Measurements from ENCODE around the gene RBMS1.

The RBMS1 gene

GRCh38 chr2:160363055-160363454 lies 130.6 kb downstream of the RBMS1 start:
- no CpG with 5 or more reads among the region's 4 CpGs for WGBS (ENCODE audit: insufficient coverage, insufficient read length)
- Histone ChIP-seq H3K4me1 (ENCODE audit: control insufficient read depth, insufficient read depth, low read length) (peaks cover 6% of the 10 kb centered on the region), H3K27me3 (ENCODE audit: control insufficient read depth, insufficient read depth, low read length) (no peaks in the 10 kb centered on the region), H3K36me3 (ENCODE audit: control insufficient read depth, insufficient read depth, low read length) (no peaks in the 10 kb centered on the region; the same call in 1 of the 2 replicates), H3K9me3 (ENCODE audit: control insufficient read depth, insufficient read depth, low read length) (no peaks in the 10 kb centered on the region), H3K27ac (ENCODE audit: low read length) (no peak overlapping the region), H3K4me3 (ENCODE audit: low read length) (no peak overlapping the region)
- DNase-seq (ENCODE audit: low read depth, low spot score): no peak

- no peaks in the 10 kb centered on the region for H3K9me3 ChIP-seq (ENCODE audit: control insufficient read depth, insufficient read depth, low read length)
- peaks cover 4% of the 10 kb centered on the region; the same call in 1 of the 2 replicates for H3K4me1 ChIP-seq (ENCODE audit: control insufficient read depth, insufficient read depth, low read length)
- H3K27me3 ChIP-seq (ENCODE audit: control insufficient read depth, insufficient read depth, low read length): no peaks in the 10 kb centered on the region
- no peak overlapping the region for H3K27ac ChIP-seq (ENCODE audit: low read length)
- no peak for DNase-seq (ENCODE audit: low read depth, low spot score)
- no peak overlapping the region for H3K4me3 ChIP-seq (ENCODE audit: low read length)
- WGBS (ENCODE audit: insufficient coverage, insufficient read length): no CpG with 5 or more reads among the region's 2 CpGs
- no peaks in the 10 kb centered on the region; the same call in 1 of the 2 replicates for H3K36me3 ChIP-seq (ENCODE audit: control insufficient read depth, insufficient read depth, low read length)
These were observed 131.1 kb downstream of the RBMS1 start for GRCh38 chr2:160362541-160362940.

GRCh38 chr2:160362018-160362417 lies 131.6 kb downstream of the RBMS1 start:
- no peak for DNase-seq (ENCODE audit: low read depth, low spot score)
- WGBS (ENCODE audit: insufficient coverage, insufficient read length): no CpG with 5 or more reads among the region's 4 CpGs
- H3K27ac ChIP-seq (ENCODE audit: low read length): no peak overlapping the region
- H3K9me3 ChIP-seq (ENCODE audit: control insufficient read depth, insufficient read depth, low read length): no peaks in the 10 kb centered on the region
- no peaks in the 10 kb centered on the region; the same call in 1 of the 2 replicates for H3K36me3 ChIP-seq (ENCODE audit: control insufficient read depth, insufficient read depth, low read length)
- H3K4me3 ChIP-seq (ENCODE audit: low read length): no peak overlapping the region
- no peaks in the 10 kb centered on the region for H3K27me3 ChIP-seq (ENCODE audit: control insufficient read depth, insufficient read depth, low read length)
- H3K4me1 ChIP-seq (ENCODE audit: control insufficient read depth, insufficient read depth, low read length): peaks cover 4% of the 10 kb centered on the region; the same call in 1 of the 2 replicates

- Histone ChIP-seq H3K4me3 (ENCODE audit: low read length) (no peak overlapping the region), H3K36me3 (ENCODE audit: control insufficient read depth, insufficient read depth, low read length) (no peaks in the 10 kb centered on the region; the same call in 1 of the 2 replicates), H3K27me3 (ENCODE audit: control insufficient read depth, insufficient read depth, low read length) (no peaks in the 10 kb centered on the region), H3K4me1 (ENCODE audit: control insufficient read depth, insufficient read depth, low read length) (peaks cover 3% of the 10 kb centered on the region; the same call in 1 of the 2 replicates), H3K9me3 (ENCODE audit: control insufficient read depth, insufficient read depth, low read length) (no peaks in the 10 kb centered on the region), H3K27ac (ENCODE audit: low read length) (no peak overlapping the region)
- WGBS (ENCODE audit: insufficient coverage, insufficient read length): no CpG with 5 or more reads among the region's 5 CpGs
- no peak for DNase-seq (ENCODE audit: low read depth, low spot score)
These were observed 133.4 kb downstream of the RBMS1 start for GRCh38 chr2:160360089-160360757.

- DNase-seq (ENCODE audit: low read depth, low spot score): no peak
These were observed 135.6 kb downstream of the RBMS1 start for GRCh38 chr2:160358046-160358445.

GRCh38 chr2:160356485-160356884 lies 137.1 kb downstream of the RBMS1 start:
- H3K27ac ChIP-seq (ENCODE audit: low read length): no peak overlapping the region
- H3K4me1 ChIP-seq (ENCODE audit: control insufficient read depth, insufficient read depth, low read length): peaks cover 3% of the 10 kb centered on the region; the same call in 1 of the 2 replicates
- no peak for DNase-seq (ENCODE audit: low read depth, low spot score)

More at GRCh38 chr2:160358046-160358445, 135.6 kb downstream of the RBMS1 start:
- Histone ChIP-seq H3K36me3 (ENCODE audit: control insufficient read depth, insufficient read depth, low read length) (no peaks in the 10 kb centered on the region), H3K27me3 (ENCODE audit: control insufficient read depth, insufficient read depth, low read length) (no peaks in the 10 kb centered on the region), H3K27ac (ENCODE audit: low read length) (no peak overlapping the region), H3K4me3 (ENCODE audit: low read length) (no peak overlapping the region), H3K9me3 (ENCODE audit: control insufficient read depth, insufficient read depth, low read length) (no peaks in the 10 kb centered on the region), H3K4me1 (ENCODE audit: control insufficient read depth, insufficient read depth, low read length) (peaks cover 3% of the 10 kb centered on the region; the same call in 1 of the 2 replicates)
- WGBS (ENCODE audit: insufficient coverage, insufficient read length): no CpG with 5 or more reads among the region's 5 CpGs

GRCh38 chr2:160355080-160355479 lies 138.5 kb downstream of the RBMS1 start:
- DNase-seq (ENCODE audit: low read depth, low spot score): no peak
- Histone ChIP-seq H3K4me3 (ENCODE audit: low read length) (no peak overlapping the region), H3K9me3 (ENCODE audit: control insufficient read depth, insufficient read depth, low read length) (no peaks in the 10 kb centered on the region), H3K27me3 (ENCODE audit: control insufficient read depth, insufficient read depth, low read length) (no peaks in the 10 kb centered on the region), H3K4me1 (ENCODE audit: control insufficient read depth, insufficient read depth, low read length) (no peaks in the 10 kb centered on the region), H3K36me3 (ENCODE audit: control insufficient read depth, insufficient read depth, low read length) (no peaks in the 10 kb centered on the region), H3K27ac (ENCODE audit: low read length) (no peak overlapping the region)
- WGBS (ENCODE audit: insufficient coverage, insufficient read length): no CpG with 5 or more reads among the region's 2 CpGs

More at GRCh38 chr2:160356485-160356884, 137.1 kb downstream of the RBMS1 start:
- Histone ChIP-seq H3K4me3 (ENCODE audit: low read length) (no peak overlapping the region), H3K36me3 (ENCODE audit: control insufficient read depth, insufficient read depth, low read length) (no peaks in the 10 kb centered on the region), H3K9me3 (ENCODE audit: control insufficient read depth, insufficient read depth, low read length) (no peaks in the 10 kb centered on the region), H3K27me3 (ENCODE audit: control insufficient read depth, insufficient read depth, low read length) (no peaks in the 10 kb centered on the region)
- no CpG with 5 or more reads among the region's 1 CpG for whole genome bisulfite sequencing (ENCODE audit: insufficient coverage, insufficient read length)

GRCh38 chr2:160354677-160355076 lies 138.9 kb downstream of the RBMS1 start:
- Histone ChIP-seq H3K27ac (ENCODE audit: low read length) (no peak overlapping the region), H3K4me1 (ENCODE audit: control insufficient read depth, insufficient read depth, low read length) (no peaks in the 10 kb centered on the region), H3K9me3 (ENCODE audit: control insufficient read depth, insufficient read depth, low read length) (no peaks in the 10 kb centered on the region), H3K27me3 (ENCODE audit: control insufficient read depth, insufficient read depth, low read length) (no peaks in the 10 kb centered on the region), H3K4me3 (ENCODE audit: low read length) (no peak overlapping the region), H3K36me3 (ENCODE audit: control insufficient read depth, insufficient read depth, low read length) (no peaks in the 10 kb centered on the region)
- no peak for DNase-seq (ENCODE audit: low read depth, low spot score)
- 100% methylated on average over 1 of the region's 6 CpGs for WGBS (ENCODE audit: insufficient coverage, insufficient read length)

GRCh38 chr2:160353813-160354212 lies 139.8 kb downstream of the RBMS1 start:
- H3K4me1 ChIP-seq (ENCODE audit: control insufficient read depth, insufficient read depth, low read length): no peaks in the 10 kb centered on the region
- WGBS (ENCODE audit: insufficient coverage, insufficient read length): no CpG with 5 or more reads among the region's 5 CpGs

GRCh38 chr2:160353166-160353565 lies 140.4 kb downstream of the RBMS1 start:
- Histone ChIP-seq H3K4me3 (ENCODE audit: low read length) (no peak overlapping the region), H3K9me3 (ENCODE audit: control insufficient read depth, insufficient read depth, low read length) (no peaks in the 10 kb centered on the region), H3K27ac (ENCODE audit: low read length) (no peak overlapping the region), H3K27me3 (ENCODE audit: control insufficient read depth, insufficient read depth, low read length) (no peaks in the 10 kb centered on the region), H3K36me3 (ENCODE audit: control insufficient read depth, insufficient read depth, low read length) (no peaks in the 10 kb centered on the region), H3K4me1 (ENCODE audit: control insufficient read depth, insufficient read depth, low read length) (no peaks in the 10 kb centered on the region)
- WGBS (ENCODE audit: insufficient coverage, insufficient read length): no CpG with 5 or more reads among the region's 1 CpG
- no peak for DNase-seq (ENCODE audit: low read depth, low spot score)

More at GRCh38 chr2:160353813-160354212, 139.8 kb downstream of the RBMS1 start:
- Histone ChIP-seq H3K9me3 (ENCODE audit: control insufficient read depth, insufficient read depth, low read length) (no peaks in the 10 kb centered on the region), H3K4me3 (ENCODE audit: low read length) (no peak overlapping the region), H3K36me3 (ENCODE audit: control insufficient read depth, insufficient read depth, low read length) (no peaks in the 10 kb centered on the region), H3K27ac (ENCODE audit: low read length) (no peak overlapping the region), H3K27me3 (ENCODE audit: control insufficient read depth, insufficient read depth, low read length) (no peaks in the 10 kb centered on the region)
- no peak for DNase-seq (ENCODE audit: low read depth, low spot score)

GRCh38 chr2:160352500-160352899 lies 141.1 kb downstream of the RBMS1 start:
- no peak for DNase-seq (ENCODE audit: low read depth, low spot score)
- no CpG with 5 or more reads among the region's 5 CpGs for WGBS (ENCODE audit: insufficient coverage, insufficient read length)

More at GRCh38 chr2:160352500-160352899, 141.1 kb downstream of the RBMS1 start:
- Histone ChIP-seq H3K27me3 (ENCODE audit: control insufficient read depth, insufficient read depth, low read length) (no peaks in the 10 kb centered on the region), H3K27ac (ENCODE audit: low read length) (no peak overlapping the region), H3K36me3 (ENCODE audit: control insufficient read depth, insufficient read depth, low read length) (no peaks in the 10 kb centered on the region), H3K9me3 (ENCODE audit: control insufficient read depth, insufficient read depth, low read length) (no peaks in the 10 kb centered on the region), H3K4me1 (ENCODE audit: control insufficient read depth, insufficient read depth, low read length) (no peaks in the 10 kb centered on the region), H3K4me3 (ENCODE audit: low read length) (no peak overlapping the region)
